IMR-90 (cell line): ENCODE results near the gene GPR152. TPM values are rescaled to one million over a fixed set of nuclear protein-coding genes. Genes with fewer than 3 reads are reported as not detected.

ENCODE experiments used
- ATAC-seq: fragments of 200-7000 bp; cut with Tn5 transposase; 2 replicates; pipeline ENCODE4 v1.9.1; 2020; ENCODE audit warnings: low read depth, mild to moderate bottlenecking, moderate library complexity
- BruUV-seq: library from RNA; stranded (reverse); fragments of 400-500 nt; replicated peaks from 2 replicates; lab custom pipeline; 2021; lab: Mats Ljungman, UMichigan
- CTCF ChIA-PET: fragments of 300-600 bp; formaldehyde crosslinking; extraction: SDS; loops from one replicate; lab custom pipeline; 2021; ENCODE audit warnings: antibody characterized with exemption; lab: Yijun Ruan, JAX
- POLR2A ChIA-PET: fragments of 300-600 bp; sonication (Branson Sonifier 250); formaldehyde crosslinking; loops from one replicate; lab custom pipeline; 2022; ENCODE audit warnings: antibody characterized with exemption; ENCODE audit not compliant: unreplicated experiment; lab: Charles Lee
- DNase-seq: peaks from one replicate; pipeline ENCODE4 v3.0.0; 2013
- H2AFZ ChIP-seq: replicated peaks from 2 replicates; pipeline ENCODE3; 2013; ENCODE audit warnings: low read length, mild to moderate bottlenecking; ENCODE audit not compliant: poor library complexity
- H2AK5ac ChIP-seq: 2 replicates; pipeline ENCODE4 v1.6.1; 2013; ENCODE audit warnings: low read depth, low read length, inconsistent platforms
- H2AK9ac ChIP-seq: replicated peaks from 2 replicates; pipeline ENCODE3; 2013; ENCODE audit warnings: mild to moderate bottlenecking, low read depth, low read length, moderate library complexity; ENCODE audit not compliant: poor library complexity
- H2BK120ac ChIP-seq: 2 replicates; pipeline ENCODE4 v1.6.1; 2013; ENCODE audit warnings: low read depth, low read length, inconsistent platforms
- H2BK15ac ChIP-seq: 3 replicates; pipeline ENCODE4 v1.6.1; 2013; ENCODE audit warnings: low read depth, low read length, inconsistent platforms
- H2BK20ac ChIP-seq: 2 replicates; pipeline ENCODE4 v1.6.1; 2013; ENCODE audit warnings: low read depth, mild to moderate bottlenecking, inconsistent platforms, low read length, moderate library complexity
- H2BK5ac ChIP-seq: 2 replicates; pipeline ENCODE4 v1.6.1; 2013; ENCODE audit warnings: mild to moderate bottlenecking, low read depth, low read length, inconsistent platforms; ENCODE audit not compliant: poor library complexity, severe bottlenecking
- H3K14ac ChIP-seq: replicated peaks from 2 replicates; pipeline ENCODE4 v1.6.1; 2013; ENCODE audit warnings: low read depth, low read length, inconsistent platforms
- H3K18ac ChIP-seq: 2 replicates; pipeline ENCODE4 v1.6.1; 2013; ENCODE audit warnings: low read depth, low read length, control low read depth
- H3K23ac ChIP-seq: 2 replicates; pipeline ENCODE4 v1.6.1; 2013; ENCODE audit warnings: low read depth, low read length, inconsistent platforms
- H3K27ac ChIP-seq: 2 replicates; pipeline ENCODE4 v1.5.1; 2013; ENCODE audit warnings: mild to moderate bottlenecking, control low read depth, low read length; ENCODE audit not compliant: insufficient read depth
- H3K27me3 ChIP-seq: 2 replicates; pipeline ENCODE4 v1.6.1; 2013; ENCODE audit warnings: low read length; ENCODE audit not compliant: control insufficient read depth, insufficient read depth
- H3K36me3 ChIP-seq: 2 replicates; pipeline ENCODE4 v1.6.1; 2013; ENCODE audit warnings: low read length, mixed read lengths; ENCODE audit not compliant: control insufficient read depth, insufficient read depth
- H3K4ac ChIP-seq: 2 replicates; pipeline ENCODE4 v1.6.1; 2013; ENCODE audit warnings: low read depth, low read length, inconsistent platforms
- H3K4me1 ChIP-seq: 2 replicates; pipeline ENCODE4 v1.6.1; 2013; ENCODE audit warnings: low read length, mixed read lengths; ENCODE audit not compliant: control insufficient read depth, insufficient read depth
- H3K4me2 ChIP-seq: 2 replicates; pipeline ENCODE4 v1.6.1; 2013; ENCODE audit warnings: low read depth, mild to moderate bottlenecking, control low read depth, low read length, moderate library complexity
- H3K4me3 ChIP-seq: 2 replicates; pipeline ENCODE4 v1.5.1; 2013; ENCODE audit warnings: low read depth, mild to moderate bottlenecking, control low read depth, low read length, moderate library complexity; ENCODE audit not compliant: insufficient read depth
- H3K56ac ChIP-seq: 2 replicates; pipeline ENCODE4 v1.6.1; 2013; ENCODE audit warnings: low read length, inconsistent platforms; ENCODE audit not compliant: insufficient read depth; ENCODE audit errors: extremely low read depth
- H3K79me1 ChIP-seq, 2 experiments: 2 replicates each; pipeline ENCODE4 v1.6.1; 2013; ENCODE audit warnings: low read length in 2 of 2, inconsistent platforms in 1 of 2, low read depth in 1 of 2
- H3K9ac ChIP-seq: 2 replicates; pipeline ENCODE4 v1.6.1; 2013; ENCODE audit warnings: low read depth, low read length, control low read depth
- H3K9me1 ChIP-seq: 2 replicates; pipeline ENCODE4 v1.6.1; 2013; ENCODE audit warnings: low read length, inconsistent platforms; ENCODE audit not compliant: insufficient read depth
- H3K9me3 ChIP-seq: 2 replicates; pipeline ENCODE4 v1.6.1; 2013; ENCODE audit warnings: low read length; ENCODE audit not compliant: control insufficient read depth, insufficient read depth
- H4K20me1 ChIP-seq: 2 replicates; pipeline ENCODE4 v1.6.1; 2013; ENCODE audit warnings: low read length, inconsistent platforms; ENCODE audit not compliant: insufficient read depth
- H4K5ac ChIP-seq: 2 replicates; pipeline ENCODE4 v1.6.1; 2013; ENCODE audit warnings: mild to moderate bottlenecking, low read depth, low read length, control low read depth
- H4K8ac ChIP-seq, 2 experiments: 2 replicates each; pipeline ENCODE4 v1.6.1; 2013; ENCODE audit warnings: low read depth in 2 of 2, low read length in 2 of 2, control low read depth in 1 of 2, inconsistent platforms in 1 of 2
- H4K91ac ChIP-seq: 2 replicates; pipeline ENCODE4 v1.6.1; 2013; ENCODE audit warnings: low read depth, low read length, inconsistent platforms; ENCODE audit not compliant: insufficient read depth
- MAFK ChIP-seq: IDR thresholded peaks from 2 replicates; pipeline ENCODE4 v1.6.1; 2012; ENCODE audit warnings: low read depth, low read length, improper control_type of control experiment
- WGBS, 2 experiments: methylation state at CpG; one replicate each; pipeline versions ENCODE4 v1.1.5 to v1.1.7; 2013; ENCODE audit warnings: missing lambda C conversion rate in 2 of 2; ENCODE audit not compliant: insufficient read length in 1 of 2; ENCODE audit errors: extremely low coverage in 2 of 2; 5-methylcytosine and 5-hydroxymethylcytosine counted together
- dilution Hi-C: fragments of 300-500 bp; cut with HindIII; formaldehyde crosslinking; loops from one replicate; pipeline ENCODE4 v1.14.3; 2018; ENCODE audit warnings: low sequenced_read_pairs; ENCODE audit not compliant: unreplicated experiment
- in situ Hi-C: fragments of 300-500 bp; cut with MboI; formaldehyde crosslinking; loops from 3 replicates; pipeline ENCODE4 v1.14.3; 2019; ENCODE audit warnings: low sequenced_read_pairs, inconsistent platforms, mixed read lengths
- intact Hi-C: fragments of 100-400 bp; cut with micrococcal nuclease; formaldehyde crosslinking; loops from 2 replicates; pipeline ENCODE4 v1.10.0; 2022
- polyA plus RNA-seq, 3 experiments: library from polyadenylated mRNA; depleted of rRNA; stranded (reverse); fragments of >200 nt; gene quantifications; 2 replicates each; pipeline ENCODE4 v1.2.3, GENCODE V29; 2012; ENCODE audit warnings: low replicate concordance in 1 of 3
- total RNA-seq: library from RNA; depleted of rRNA; stranded (reverse); fragments of >200 nt; gene quantifications from 2 replicates; pipeline ENCODE4 v1.2.3, GENCODE V29; 2012

Gene GPR152
- total and polyA plus RNA-seq, 2 of the 4 experiments (the other 2 are of a cell fraction): not detected

GRCh38 chr11:67455054-67455453, 2.5 kb upstream of the GPR152 start, which contains the start of gene CABP4:
Gene CABP4 (plus strand): TSS chr11:67455354. CDS start chr11:67455424, 70 bp downstream.
- H2BK15ac ChIP-seq: no peak within 1 kb of the TSS
- POLR2A ChIA-PET: no interaction called here
- H3K23ac ChIP-seq: no peak within 1 kb of the TSS
- H3K36me3 ChIP-seq: no peaks in the 10 kb centered on the region
- no peaks in the 10 kb centered on the region for H3K4me1 ChIP-seq
- H3K56ac ChIP-seq: no peak within 1 kb of the TSS
- dilution Hi-C loops (no loop called here), in situ Hi-C loops (no loop called here), intact Hi-C loops (no loop called here)
- H2BK20ac ChIP-seq: no peak within 1 kb of the TSS
- H3K27ac ChIP-seq: no peak within 1 kb of the TSS
- no peaks in the 10 kb centered on the region for H3K9me3 ChIP-seq
- H2BK5ac ChIP-seq: no peak within 1 kb of the TSS
- H3K27me3 ChIP-seq: peaks cover 25% of the 10 kb centered on the region; the same call in 1 of the 2 replicates
- WGBS, 2 experiments: no CpG with 5 or more reads among the region's 3 CpGs
- DNase-seq: no peak
- no peak within 1 kb of the TSS for H4K91ac ChIP-seq
- H2BK120ac ChIP-seq: no peak within 1 kb of the TSS
- CTCF ChIA-PET: no interaction called here
- H3K18ac ChIP-seq: no peak within 1 kb of the TSS
- H3K4me3 ChIP-seq: no peak within 1 kb of the TSS
- no peaks in the 10 kb centered on the region for H3K9me1 ChIP-seq
- H2AFZ ChIP-seq: peak within 1 kb of the TSS; percentile 51
- no peak within 1 kb of the TSS for H3K9ac ChIP-seq
- no TSS peak for BruUV-seq
- H4K20me1 ChIP-seq: no peaks in the 10 kb centered on the region
- H4K5ac ChIP-seq: no peak within 1 kb of the TSS
- H3K79me1 ChIP-seq: no peaks in the 10 kb centered on the region
- no peak for TF ChIP-seq MAFK
- ATAC-seq: no peak
- no peak within 1 kb of the TSS for H3K4me2 ChIP-seq
- H3K14ac ChIP-seq: no peak within 1 kb of the TSS
- H3K4ac ChIP-seq: no peak within 1 kb of the TSS
- H2AK5ac ChIP-seq: no peak within 1 kb of the TSS
- no peak within 1 kb of the TSS for H2AK9ac ChIP-seq
- no peak within 1 kb of the TSS for H4K8ac ChIP-seq
